NCI-H446 treated with DMSO at 0.1 percent for 48 hours (cell line): ENCODE measurements around the gene ARHGEF28.
A peak's percentile ranks its signal among the peaks of the same experiment; 100 is the strongest.

ENCODE experiments used
- DNase-seq: peaks from one replicate; lab custom pipeline; 2025; lab: John Stamatoyannopoulos, UW

ARHGEF28 gene

GRCh38 chr5:73962801-73963425 lies 336.9 kb downstream of the ARHGEF28 start:
- no peak for DNase-seq

- no peak for DNase-seq
Measured at GRCh38 chr5:73964352-73964865, 338.4 kb downstream of the ARHGEF28 start.

GRCh38 chr5:73966451-73966850 lies 340.5 kb downstream of the ARHGEF28 start:
- DNase-seq, result no peak

- DNase-seq, result no peak
Measured at GRCh38 chr5:73967347-73967746, 341.4 kb downstream of the ARHGEF28 start.

- no peak for DNase-seq
Measured at GRCh38 chr5:73968246-73968645, 342.2 kb downstream of the ARHGEF28 start.

GRCh38 chr5:73968729-73969128 lies 342.7 kb downstream of the ARHGEF28 start:
- DNase-seq, result no peak

GRCh38 chr5:73969195-73970036 lies 343.4 kb downstream of the ARHGEF28 start:
- DNase-seq, result no peak

GRCh38 chr5:73971326-73971725 lies 345.3 kb downstream of the ARHGEF28 start:
- no peak for DNase-seq

- DNase-seq, result no peak
Measured at GRCh38 chr5:73973135-73973534, 347.1 kb downstream of the ARHGEF28 start.

GRCh38 chr5:73974871-73975360 lies 348.9 kb downstream of the ARHGEF28 start:
- DNase-seq, result no peak

GRCh38 chr5:73975845-73976244 lies 349.8 kb downstream of the ARHGEF28 start:
- DNase-seq, result no peak

GRCh38 chr5:73977146-73977545 lies 351.1 kb downstream of the ARHGEF28 start:
- DNase-seq, result no peak

GRCh38 chr5:73979321-73979720 lies 353.3 kb downstream of the ARHGEF28 start:
- DNase-seq, result no peak

GRCh38 chr5:73981704-73982103 lies 355.7 kb downstream of the ARHGEF28 start:
- DNase-seq, result peak; percentile 61

- no peak for DNase-seq
Measured at GRCh38 chr5:73983644-73984043, 357.6 kb downstream of the ARHGEF28 start.

- DNase-seq, result no peak
Measured at GRCh38 chr5:73985145-73985544, 359.1 kb downstream of the ARHGEF28 start.

GRCh38 chr5:73986729-73987128 lies 360.7 kb downstream of the ARHGEF28 start:
- DNase-seq, result no peak

GRCh38 chr5:73987915-73988314 lies 361.9 kb downstream of the ARHGEF28 start:
- DNase-seq, result no peak

GRCh38 chr5:73989956-73990355 lies 364.0 kb downstream of the ARHGEF28 start:
- DNase-seq, result no peak
